Measurements from ENCODE around the gene CADPS. TPM values are rescaled to one million over a fixed set of nuclear protein-coding genes. Genes with fewer than 3 reads are reported as not detected.

The CADPS gene
- total RNA-seq, 6 experiments from 2014 or later: not detected

DNA sequence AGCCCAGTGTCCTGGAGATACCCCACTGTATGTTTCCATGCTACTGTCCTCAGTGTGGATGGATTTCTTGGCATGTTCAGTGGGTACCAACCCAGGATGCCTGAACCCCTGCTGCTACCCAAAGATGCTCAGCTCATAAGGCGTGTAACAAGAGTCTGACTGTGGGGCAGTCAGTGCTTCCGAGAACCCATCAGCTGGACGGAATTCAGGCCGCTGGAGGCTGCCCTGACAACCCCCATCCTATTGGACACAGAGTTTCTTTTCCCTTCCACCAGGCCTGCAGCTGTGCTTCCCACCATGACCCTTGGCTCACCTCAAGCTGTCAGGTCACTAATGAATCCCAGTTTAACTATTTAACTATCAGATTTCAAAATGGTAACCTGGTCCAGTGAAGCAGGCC lies 277.7 kb downstream of the CADPS start:
- Mint-ChIP-seq H3K9me3 (no peaks in the 10 kb centered on the region), H3K4me1 (ENCODE audit: low read depth) (peaks cover 32% of the 10 kb centered on the region), H3K27ac (no peak overlapping the region), H3K4me3 (no peak overlapping the region), H3K36me3 (ENCODE audit: low read depth) (no peaks in the 10 kb centered on the region), H3K27me3 (ENCODE audit: insufficient read depth) (no peaks in the 10 kb centered on the region)
- TF ChIP-seq, protein P1, sequence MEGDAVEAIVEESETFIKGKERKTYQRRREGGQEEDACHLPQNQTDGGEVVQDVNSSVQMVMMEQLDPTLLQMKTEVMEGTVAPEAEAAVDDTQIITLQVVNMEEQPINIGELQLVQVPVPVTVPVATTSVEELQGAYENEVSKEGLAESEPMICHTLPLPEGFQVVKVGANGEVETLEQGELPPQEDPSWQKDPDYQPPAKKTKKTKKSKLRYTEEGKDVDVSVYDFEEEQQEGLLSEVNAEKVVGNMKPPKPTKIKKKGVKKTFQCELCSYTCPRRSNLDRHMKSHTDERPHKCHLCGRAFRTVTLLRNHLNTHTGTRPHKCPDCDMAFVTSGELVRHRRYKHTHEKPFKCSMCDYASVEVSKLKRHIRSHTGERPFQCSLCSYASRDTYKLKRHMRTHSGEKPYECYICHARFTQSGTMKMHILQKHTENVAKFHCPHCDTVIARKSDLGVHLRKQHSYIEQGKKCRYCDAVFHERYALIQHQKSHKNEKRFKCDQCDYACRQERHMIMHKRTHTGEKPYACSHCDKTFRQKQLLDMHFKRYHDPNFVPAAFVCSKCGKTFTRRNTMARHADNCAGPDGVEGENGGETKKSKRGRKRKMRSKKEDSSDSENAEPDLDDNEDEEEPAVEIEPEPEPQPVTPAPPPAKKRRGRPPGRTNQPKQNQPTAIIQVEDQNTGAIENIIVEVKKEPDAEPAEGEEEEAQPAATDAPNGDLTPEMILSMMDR (IDR thresholded peaks at IDR 0.05): no peak
- DNase-seq: no peak

DNA sequence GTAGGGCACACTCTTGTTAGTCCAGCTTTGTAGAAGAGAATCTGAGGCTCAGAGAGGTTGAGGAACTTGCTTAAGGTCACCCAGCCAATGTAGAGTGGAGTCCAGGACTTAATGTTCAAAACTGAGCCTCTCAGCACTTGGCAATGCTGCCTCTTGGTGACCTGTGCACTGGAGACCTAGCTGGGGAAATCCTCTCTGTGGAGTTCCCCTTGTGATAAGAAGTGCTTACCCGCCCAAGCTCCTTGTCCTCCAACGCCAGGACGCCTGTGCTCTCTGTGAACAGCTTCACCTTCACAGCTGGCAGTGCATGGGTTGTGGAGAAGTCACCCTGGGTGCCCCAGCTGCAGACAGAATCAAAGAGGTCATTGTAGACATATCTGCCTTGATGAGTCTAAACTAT lies 282.8 kb downstream of the CADPS start:
- Mint-ChIP-seq H3K4me1 (ENCODE audit: low read depth) (peaks cover 25% of the 10 kb centered on the region), H3K36me3 (ENCODE audit: low read depth) (no peaks in the 10 kb centered on the region), H3K27me3 (ENCODE audit: insufficient read depth) (peaks cover 1% of the 10 kb centered on the region; the same call in 1 of the 2 replicates), H3K27ac (no peak overlapping the region), H3K9me3 (no peaks in the 10 kb centered on the region), H3K4me3 (no peak overlapping the region)
- DNase-seq: no peak
- TF ChIP-seq, protein P1 (IDR thresholded peaks at IDR 0.05): no peak

DNA sequence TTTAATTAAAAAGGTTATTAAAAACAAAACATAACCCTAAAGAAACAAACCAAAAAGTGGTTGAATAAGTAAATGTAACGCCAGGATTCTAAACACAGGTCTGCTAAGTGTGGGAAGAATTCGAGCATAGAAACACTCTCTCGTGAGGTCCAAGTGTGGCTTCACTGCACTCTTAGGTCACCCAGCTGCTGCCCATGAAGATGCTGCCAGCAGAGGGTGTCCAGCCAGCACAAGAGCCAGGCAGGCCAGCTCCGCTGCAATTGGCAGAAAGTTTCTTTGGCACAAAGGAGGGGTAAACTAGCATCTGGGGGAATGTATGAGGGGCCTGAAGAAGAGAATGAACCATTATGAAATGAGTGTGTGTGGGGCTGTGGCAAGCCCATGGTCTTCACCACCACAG lies 286.1 kb downstream of the CADPS start:
- H3K9me3 Mint-ChIP-seq: no peaks in the 10 kb centered on the region
- TF ChIP-seq, protein P1 (IDR thresholded peaks at IDR 0.05): peak; percentile 34; the same call in 1 of the 2 replicates
- H3K27me3 Mint-ChIP-seq (ENCODE audit: insufficient read depth): peaks cover 1% of the 10 kb centered on the region
- peaks cover 47% of the 10 kb centered on the region for H3K4me1 Mint-ChIP-seq (ENCODE audit: low read depth)
- no peaks in the 10 kb centered on the region for H3K36me3 Mint-ChIP-seq (ENCODE audit: low read depth)
- no peak overlapping the region for H3K4me3 Mint-ChIP-seq
- H3K27ac Mint-ChIP-seq: no peak overlapping the region
- no peak for DNase-seq

DNA sequence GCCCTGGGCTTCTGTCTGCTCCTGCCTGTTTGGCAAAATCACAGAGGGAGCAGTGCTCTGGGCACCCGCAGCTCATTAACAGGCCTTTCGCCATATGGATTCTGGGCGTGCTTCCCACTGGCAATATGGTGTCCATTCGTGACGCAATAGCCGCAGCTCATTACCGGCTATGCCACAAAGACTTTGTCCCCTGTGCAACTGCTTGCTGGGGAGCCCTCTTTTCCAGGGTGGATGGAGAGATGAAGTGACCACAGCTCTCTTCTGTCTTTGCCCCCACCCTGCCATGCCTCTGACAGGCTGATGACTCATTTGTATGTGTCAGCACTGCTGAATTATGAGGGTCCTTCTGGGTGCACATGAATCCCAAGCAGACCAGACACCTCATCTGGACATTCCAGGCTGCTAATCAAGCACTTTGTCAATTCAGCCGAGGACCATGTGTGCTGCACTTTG lies 287.6 kb downstream of the CADPS start:
- peak; percentile 93 for DNase-seq
- peak overlapping the region; percentile 76 for H3K4me3 Mint-ChIP-seq
- no peaks in the 10 kb centered on the region for H3K36me3 Mint-ChIP-seq (ENCODE audit: low read depth)
- peak overlapping the region; percentile 97 for H3K27ac Mint-ChIP-seq
- peaks cover 1% of the 10 kb centered on the region for H3K27me3 Mint-ChIP-seq (ENCODE audit: insufficient read depth)
- H3K9me3 Mint-ChIP-seq: no peaks in the 10 kb centered on the region
- H3K4me1 Mint-ChIP-seq (ENCODE audit: low read depth): peaks cover 47% of the 10 kb centered on the region
- TF ChIP-seq, protein P1 (IDR thresholded peaks at IDR 0.05): no peak

DNA sequence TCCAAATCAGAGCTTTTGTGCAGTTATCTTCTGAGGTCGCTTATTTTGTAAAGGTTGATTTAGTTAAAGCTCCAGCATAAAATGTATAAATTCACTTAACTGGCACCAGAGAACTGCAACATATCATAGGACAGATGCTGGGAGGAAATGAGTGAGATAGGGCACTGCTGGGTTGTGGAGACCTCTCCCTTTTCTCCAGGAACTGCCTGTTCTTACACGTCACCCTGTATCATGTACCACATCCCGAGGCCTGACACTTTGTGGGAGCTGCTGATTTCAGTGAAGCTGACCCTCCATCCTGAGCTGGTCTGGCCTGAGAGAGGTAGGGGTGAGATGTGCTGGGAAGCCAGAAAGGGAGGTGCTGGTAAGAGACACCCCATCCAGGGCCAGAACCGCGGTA lies 288.0 kb downstream of the CADPS start:
- Mint-ChIP-seq H3K4me1 (ENCODE audit: low read depth) (peaks cover 47% of the 10 kb centered on the region), H3K9me3 (no peaks in the 10 kb centered on the region), H3K4me3 (peak overlapping the region; percentile 76), H3K27me3 (ENCODE audit: insufficient read depth) (peaks cover 1% of the 10 kb centered on the region), H3K27ac (peak overlapping the region; percentile 97), H3K36me3 (ENCODE audit: low read depth) (no peaks in the 10 kb centered on the region)
- TF ChIP-seq, protein P1 (IDR thresholded peaks at IDR 0.05): no peak
- DNase-seq: no peak

DNA sequence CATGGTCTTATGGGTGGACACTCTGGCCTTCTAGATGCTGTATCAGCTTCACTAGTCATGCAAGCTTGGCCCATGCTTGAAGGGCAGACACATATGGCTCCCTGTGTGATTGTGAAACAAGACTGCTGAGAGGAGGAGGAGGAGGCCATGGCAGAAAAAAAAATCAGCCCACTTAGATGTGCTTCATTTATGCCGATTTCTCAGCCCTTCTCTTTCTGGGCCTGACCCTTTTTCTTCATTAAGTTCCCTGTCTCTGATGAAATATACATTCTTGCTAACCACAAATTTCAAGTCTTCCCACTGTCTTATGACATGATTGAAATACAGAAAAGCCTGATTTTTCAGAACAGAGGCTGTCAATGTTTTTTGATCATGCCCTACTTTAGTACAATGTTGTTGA lies 288.9 kb downstream of the CADPS start:
- H3K36me3 Mint-ChIP-seq (ENCODE audit: low read depth): no peaks in the 10 kb centered on the region

More for the DNA sequence above, 288.9 kb downstream of the CADPS start:
- H3K27ac Mint-ChIP-seq: peak overlapping the region; percentile 85
- DNase-seq: no peak
- H3K4me3 Mint-ChIP-seq: peak overlapping the region; percentile 35
- TF ChIP-seq, protein P1 (IDR thresholded peaks at IDR 0.05): no peak
- H3K27me3 Mint-ChIP-seq (ENCODE audit: insufficient read depth): peaks cover 1% of the 10 kb centered on the region
- H3K9me3 Mint-ChIP-seq: no peaks in the 10 kb centered on the region
- peaks cover 47% of the 10 kb centered on the region for H3K4me1 Mint-ChIP-seq (ENCODE audit: low read depth)

Measured in HFFc6 (cell line).